SK-N-SH treated with all-trans-retinoic acid at 6 μM for 48 hours (cell line): ENCODE measurements around the gene PARP9.

Experiments used
- ATAC-seq: fragments of 200-7000 bp; cut with Tn5 transposase; 3 replicates; pipeline ENCODE4 v1.9.1; 2020; ENCODE audit warnings: mild to moderate bottlenecking, moderate library complexity
- BACH2 ChIP-seq: fragments of 250-450 bp; sonication (Bioruptor Pico); IDR thresholded peaks from 2 replicates; pipeline ENCODE4 v1.9.0; 2021; ENCODE audit warnings: mild to moderate bottlenecking, borderline replicate concordance
- CREB5 ChIP-seq: fragments of 250-450 bp; sonication (Bioruptor Pico); IDR thresholded peaks from 2 replicates; pipeline ENCODE4 v1.5.1; 2020; ENCODE audit warnings: low read depth, mild to moderate bottlenecking, moderate library complexity
- CSDC2 ChIP-seq: fragments of 250-450 bp; sonication (Bioruptor Pico); IDR thresholded peaks from 2 replicates; pipeline ENCODE4 v1.5.0; 2020; ENCODE audit warnings: mild to moderate bottlenecking, moderate library complexity
- CSRNP3 ChIP-seq: fragments of 250-450 bp; sonication (Bioruptor Pico); IDR thresholded peaks from 2 replicates; pipeline ENCODE4 v1.5.1; 2021; ENCODE audit warnings: mild to moderate bottlenecking, moderate library complexity
- ESRRG ChIP-seq: fragments of 250-450 bp; sonication (Bioruptor Pico); IDR thresholded peaks from 2 replicates; pipeline ENCODE4 v1.6.1; 2021; ENCODE audit warnings: mild to moderate bottlenecking
- GLIS3 ChIP-seq: fragments of 250-450 bp; sonication (Bioruptor Pico); IDR thresholded peaks from 2 replicates; pipeline ENCODE4 v1.5.0; 2020; ENCODE audit warnings: mild to moderate bottlenecking, moderate library complexity
- OSR1 ChIP-seq: fragments of 250-450 bp; sonication (Bioruptor Pico); IDR thresholded peaks from 2 replicates; pipeline ENCODE4 v1.8.0; 2022; ENCODE audit warnings: moderate library complexity, mild to moderate bottlenecking, inconsistent platforms
- PPARA ChIP-seq: fragments of 250-450 bp; sonication (Bioruptor Pico); IDR thresholded peaks from 2 replicates; pipeline ENCODE4 v1.5.0; 2020; ENCODE audit warnings: mild to moderate bottlenecking, borderline replicate concordance
- RARB ChIP-seq: fragments of 250-450 bp; sonication (Bioruptor Pico); IDR thresholded peaks from 2 replicates; pipeline ENCODE4 v1.8.0; 2021; ENCODE audit warnings: mild to moderate bottlenecking, moderate library complexity
- SNAI2 ChIP-seq: fragments of 250-450 bp; sonication (Bioruptor Pico); IDR thresholded peaks from 2 replicates; pipeline ENCODE4 v1.5.0; 2020; ENCODE audit warnings: mild to moderate bottlenecking, moderate library complexity
- TCF4 ChIP-seq: fragments of 250-450 bp; sonication (Bioruptor Pico); IDR thresholded peaks from 2 replicates; pipeline ENCODE4 v1.8.0; 2021; ENCODE audit warnings: mild to moderate bottlenecking, moderate library complexity, borderline replicate concordance
- TOX ChIP-seq: fragments of 250-450 bp; sonication (Bioruptor Pico); IDR thresholded peaks from 2 replicates; pipeline ENCODE4 v1.8.0; 2021; ENCODE audit warnings: mild to moderate bottlenecking, moderate library complexity, borderline replicate concordance
- ZC3H10 ChIP-seq: fragments of 250-450 bp; sonication (Bioruptor Pico); IDR thresholded peaks from 2 replicates; pipeline ENCODE4 v1.5.1; 2021; ENCODE audit warnings: mild to moderate bottlenecking, moderate library complexity
- ZFP3 ChIP-seq: fragments of 250-450 bp; sonication (Bioruptor Pico); IDR thresholded peaks from 2 replicates; pipeline ENCODE4 v1.5.0; 2020; ENCODE audit warnings: mild to moderate bottlenecking, moderate library complexity
- ZFP30 ChIP-seq: fragments of 450-650 bp; formaldehyde crosslinking; IDR thresholded peaks from 2 replicates; pipeline ENCODE4 v1.5.0; 2022; ENCODE audit warnings: mild to moderate bottlenecking, moderate library complexity
- ZNF70 ChIP-seq: fragments of 450-650 bp; formaldehyde crosslinking; IDR thresholded peaks from 2 replicates; pipeline ENCODE4 v1.5.0; 2020; ENCODE audit warnings: mild to moderate bottlenecking, moderate library complexity
- ZNF8 ChIP-seq: fragments of 450-650 bp; formaldehyde crosslinking; IDR thresholded peaks from 2 replicates; pipeline ENCODE4 v1.5.0; 2020; ENCODE audit warnings: mild to moderate bottlenecking, moderate library complexity
- TF ChIP-seq, protein P1 (sequence below): fragments of 250-450 bp; sonication (Bioruptor Pico); IDR thresholded peaks from 2 replicates; pipeline ENCODE4 v1.8.0; 2020; ENCODE audit warnings: mild to moderate bottlenecking, moderate library complexity, borderline replicate concordance
- TF ChIP-seq, protein P2 (sequence below): fragments of 250-450 bp; sonication (Bioruptor Pico); IDR thresholded peaks from 2 replicates; pipeline ENCODE4 v1.5.0; 2020; ENCODE audit warnings: mild to moderate bottlenecking, moderate library complexity

Gene PARP9

DNA sequence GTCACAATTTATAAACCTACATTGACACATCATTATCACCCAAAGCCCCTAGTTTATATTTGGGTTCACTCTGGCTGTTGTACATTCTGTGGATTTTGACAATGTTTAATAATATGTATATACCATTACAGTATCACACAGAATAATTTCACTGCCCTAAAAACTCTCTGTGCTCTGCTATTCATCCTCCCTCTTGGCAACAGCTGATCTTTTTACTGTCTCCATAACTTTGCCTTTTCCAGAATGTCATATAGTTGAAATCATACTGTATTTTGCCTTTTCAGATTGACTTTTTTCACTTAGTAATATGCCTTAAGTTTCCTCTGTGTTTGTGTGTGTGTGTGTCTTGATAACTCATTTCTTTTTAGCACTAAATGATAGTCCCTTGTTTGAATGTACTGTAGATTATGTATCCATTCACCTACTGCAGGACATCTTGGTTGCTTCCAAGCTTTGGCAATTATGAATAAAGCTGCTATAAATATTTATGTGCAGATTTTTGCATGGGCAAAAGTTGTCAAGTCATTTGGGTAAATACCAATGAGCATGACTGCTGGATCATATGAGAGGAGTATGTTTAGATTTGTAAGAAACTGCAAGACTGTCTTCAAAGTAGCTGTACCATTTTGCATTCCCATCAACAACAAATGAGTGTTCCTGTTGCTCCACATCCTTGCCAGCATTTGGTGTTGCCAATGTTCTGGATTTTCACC, 22.8 kb upstream of the PARP9 start:
- no peak for TF ChIP-seq OSR1 (CRISPR knock-in tag)
- TF ChIP-seq ZC3H10 (CRISPR knock-in tag) = no peak
- TF ChIP-seq, protein P1, sequence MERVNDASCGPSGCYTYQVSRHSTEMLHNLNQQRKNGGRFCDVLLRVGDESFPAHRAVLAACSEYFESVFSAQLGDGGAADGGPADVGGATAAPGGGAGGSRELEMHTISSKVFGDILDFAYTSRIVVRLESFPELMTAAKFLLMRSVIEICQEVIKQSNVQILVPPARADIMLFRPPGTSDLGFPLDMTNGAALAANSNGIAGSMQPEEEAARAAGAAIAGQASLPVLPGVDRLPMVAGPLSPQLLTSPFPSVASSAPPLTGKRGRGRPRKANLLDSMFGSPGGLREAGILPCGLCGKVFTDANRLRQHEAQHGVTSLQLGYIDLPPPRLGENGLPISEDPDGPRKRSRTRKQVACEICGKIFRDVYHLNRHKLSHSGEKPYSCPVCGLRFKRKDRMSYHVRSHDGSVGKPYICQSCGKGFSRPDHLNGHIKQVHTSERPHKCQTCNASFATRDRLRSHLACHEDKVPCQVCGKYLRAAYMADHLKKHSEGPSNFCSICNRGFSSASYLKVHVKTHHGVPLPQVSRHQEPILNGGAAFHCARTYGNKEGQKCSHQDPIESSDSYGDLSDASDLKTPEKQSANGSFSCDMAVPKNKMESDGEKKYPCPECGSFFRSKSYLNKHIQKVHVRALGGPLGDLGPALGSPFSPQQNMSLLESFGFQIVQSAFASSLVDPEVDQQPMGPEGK = no peak
- TF ChIP-seq ESRRG (CRISPR knock-in tag) = no peak
- no peak for TF ChIP-seq TCF4
- no peak for TF ChIP-seq ZNF8 (CRISPR knock-in tag)
- TF ChIP-seq GLIS3 (CRISPR knock-in tag) = no peak
- TF ChIP-seq ZFP3 (CRISPR knock-in tag) = no peak
- no peak for ATAC-seq

DNA sequence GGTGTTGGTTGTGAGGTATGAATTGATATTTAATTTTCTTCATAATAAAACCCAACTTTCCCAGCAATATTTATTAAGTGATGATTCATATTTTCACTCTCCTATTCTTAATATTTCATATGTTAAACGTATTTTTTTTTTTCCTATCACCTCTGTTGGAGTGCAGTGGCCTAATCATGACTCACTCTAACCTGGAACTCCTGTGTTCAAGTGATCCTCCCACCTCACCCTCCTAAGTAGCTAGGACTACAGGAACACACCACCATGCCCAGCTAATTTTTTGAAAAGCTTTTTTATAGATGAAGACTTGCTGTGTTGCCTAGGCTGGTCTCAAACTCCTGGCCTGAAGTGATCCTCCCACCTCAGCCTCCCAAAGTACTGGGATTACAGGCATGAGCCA, 22.0 kb upstream of the PARP9 start:
- TF ChIP-seq CSRNP3 (no peak), TCF4 (no peak), SNAI2 (CRISPR knock-in tag) (no peak), PPARA (CRISPR knock-in tag) (no peak), CSDC2 (CRISPR knock-in tag) (no peak), GLIS3 (CRISPR knock-in tag) (no peak), TOX (no peak), ZC3H10 (CRISPR knock-in tag) (no peak), ZFP30 (CRISPR knock-in tag) (no peak), ZNF70 (CRISPR knock-in tag) (no peak), RARB (no peak), ZNF8 (CRISPR knock-in tag) (no peak), ESRRG (CRISPR knock-in tag) (no peak), ZFP3 (CRISPR knock-in tag) (no peak), BACH2 (CRISPR knock-in tag) (no peak), CREB5 (CRISPR knock-in tag) (no peak)
- TF ChIP-seq, protein P1 = no peak
- TF ChIP-seq, protein P2, sequence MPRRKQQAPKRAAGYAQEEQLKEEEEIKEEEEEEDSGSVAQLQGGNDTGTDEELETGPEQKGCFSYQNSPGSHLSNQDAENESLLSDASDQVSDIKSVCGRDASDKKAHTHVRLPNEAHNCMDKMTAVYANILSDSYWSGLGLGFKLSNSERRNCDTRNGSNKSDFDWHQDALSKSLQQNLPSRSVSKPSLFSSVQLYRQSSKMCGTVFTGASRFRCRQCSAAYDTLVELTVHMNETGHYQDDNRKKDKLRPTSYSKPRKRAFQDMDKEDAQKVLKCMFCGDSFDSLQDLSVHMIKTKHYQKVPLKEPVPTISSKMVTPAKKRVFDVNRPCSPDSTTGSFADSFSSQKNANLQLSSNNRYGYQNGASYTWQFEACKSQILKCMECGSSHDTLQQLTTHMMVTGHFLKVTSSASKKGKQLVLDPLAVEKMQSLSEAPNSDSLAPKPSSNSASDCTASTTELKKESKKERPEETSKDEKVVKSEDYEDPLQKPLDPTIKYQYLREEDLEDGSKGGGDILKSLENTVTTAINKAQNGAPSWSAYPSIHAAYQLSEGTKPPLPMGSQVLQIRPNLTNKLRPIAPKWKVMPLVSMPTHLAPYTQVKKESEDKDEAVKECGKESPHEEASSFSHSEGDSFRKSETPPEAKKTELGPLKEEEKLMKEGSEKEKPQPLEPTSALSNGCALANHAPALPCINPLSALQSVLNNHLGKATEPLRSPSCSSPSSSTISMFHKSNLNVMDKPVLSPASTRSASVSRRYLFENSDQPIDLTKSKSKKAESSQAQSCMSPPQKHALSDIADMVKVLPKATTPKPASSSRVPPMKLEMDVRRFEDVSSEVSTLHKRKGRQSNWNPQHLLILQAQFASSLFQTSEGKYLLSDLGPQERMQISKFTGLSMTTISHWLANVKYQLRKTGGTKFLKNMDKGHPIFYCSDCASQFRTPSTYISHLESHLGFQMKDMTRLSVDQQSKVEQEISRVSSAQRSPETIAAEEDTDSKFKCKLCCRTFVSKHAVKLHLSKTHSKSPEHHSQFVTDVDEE (CRISPR knock-in tag) = no peak
- ATAC-seq = no peak

DNA sequence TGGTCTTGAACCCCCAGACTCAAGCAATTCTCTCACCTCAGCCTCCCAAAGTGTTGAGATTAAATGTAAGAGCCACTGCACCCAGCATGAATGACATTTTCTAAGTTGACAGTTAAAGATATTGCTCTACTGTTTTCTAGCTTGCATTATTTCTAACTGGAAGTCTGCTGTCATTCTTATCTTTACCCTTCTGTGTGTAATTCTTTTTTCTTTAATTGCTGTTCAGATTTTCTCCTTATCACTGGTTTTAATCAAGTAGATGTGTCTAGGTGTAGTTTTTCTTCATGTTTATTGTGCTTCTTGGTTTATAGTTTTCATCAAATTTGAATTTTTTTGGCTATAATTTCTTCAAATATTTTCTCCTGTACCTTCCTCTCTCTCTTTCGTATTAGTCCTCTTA, 18.3 kb upstream of the PARP9 start:
- no peak for ATAC-seq
- TF ChIP-seq CREB5 (CRISPR knock-in tag) = no peak
- TF ChIP-seq BACH2 (CRISPR knock-in tag) = no peak
- TF ChIP-seq ZFP30 (CRISPR knock-in tag) = no peak
- TF ChIP-seq PPARA (CRISPR knock-in tag) = no peak
- TF ChIP-seq ZFP3 (CRISPR knock-in tag) = no peak
